HFFc6 (cell line): ENCODE data around the gene RAB31. TPM values are rescaled to one million over a fixed set of nuclear protein-coding genes. Genes with fewer than 3 reads are reported as not detected.
"Not testable (repeated sequence)": the region's sequence is repeated elsewhere in the genome, so short reads cannot be mapped to it uniquely, and the experiment has no call there.

Experiments
- DNase-seq: peaks from one replicate; pipeline ENCODE4 v3.0.0-alpha.2; 2018
- H3K27ac Mint-ChIP-seq: 2 replicates; pipeline ENCODE4 v1.8.0; 2020; ENCODE audit warnings: mild to moderate bottlenecking, mixed read lengths
- H3K27me3 Mint-ChIP-seq: 2 replicates; pipeline ENCODE4 v1.8.0; 2021; ENCODE audit warnings: mild to moderate bottlenecking, moderate library complexity, mixed read lengths; ENCODE audit not compliant: insufficient read depth
- H3K36me3 Mint-ChIP-seq: 2 replicates; pipeline ENCODE4 v1.8.0; 2021; ENCODE audit warnings: low read depth, mixed read lengths
- H3K4me1 Mint-ChIP-seq: 2 replicates; pipeline ENCODE4 v1.8.0; 2020; ENCODE audit warnings: low read depth, mixed read lengths
- H3K4me3 Mint-ChIP-seq: 2 replicates; pipeline ENCODE4 v1.8.0; 2020; ENCODE audit warnings: mild to moderate bottlenecking, moderate library complexity, mixed read lengths
- H3K9me3 Mint-ChIP-seq: 2 replicates; pipeline ENCODE4 v1.8.0; 2020; ENCODE audit warnings: mild to moderate bottlenecking, mixed read lengths
- total RNA-seq, 6 experiments: library from RNA; stranded (reverse); fragmentation: NEBNext Ultra II Directional; extraction: Animal tissue kit (Norgen Biotek cat#: 25700); gene quantifications; 2 replicates in 1 of 6; 3 replicates in 5 of 6; pipeline ENCODE4 v1.2.3, GENCODE V29; 2021
- TF ChIP-seq, protein P1 (sequence below): fragments of 200-600 bp; sonication (generic); IDR thresholded peaks from 2 replicates; pipeline ENCODE4 v1.5.0; 2021; ENCODE audit warnings: antibody characterized with exemption, mild to moderate bottlenecking

The RAB31 gene
- total RNA-seq, 6 experiments from 2014 or later, result 29.4 to 47.5 (median 43.5) TPM

DNA sequence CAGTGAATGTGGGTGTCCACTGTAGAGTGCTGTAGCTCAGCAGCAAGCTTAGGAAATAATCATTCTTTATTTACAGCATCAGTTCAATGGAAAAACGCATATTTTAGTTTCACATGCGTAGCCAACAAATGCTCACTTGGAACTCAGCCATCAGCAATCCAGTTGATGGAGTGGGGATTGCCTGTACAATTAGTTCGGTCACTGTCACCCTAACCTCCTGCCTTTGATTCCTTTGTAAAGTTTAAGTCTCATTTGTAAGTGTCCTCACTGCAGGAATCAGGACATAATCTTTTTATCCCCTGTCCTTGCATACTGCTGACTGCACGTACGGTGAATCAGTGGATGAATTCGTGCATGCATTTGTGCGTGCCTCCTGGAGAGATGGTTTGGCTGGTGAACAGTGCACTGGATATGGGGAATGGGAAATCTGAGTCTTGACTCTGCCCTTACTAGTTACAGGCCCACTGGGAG lies 55.9 kb downstream of the RAB31 start:
- no peak for DNase-seq
- peaks cover 21% of the 10 kb centered on the region for H3K36me3 Mint-ChIP-seq
- TF ChIP-seq, protein P1, sequence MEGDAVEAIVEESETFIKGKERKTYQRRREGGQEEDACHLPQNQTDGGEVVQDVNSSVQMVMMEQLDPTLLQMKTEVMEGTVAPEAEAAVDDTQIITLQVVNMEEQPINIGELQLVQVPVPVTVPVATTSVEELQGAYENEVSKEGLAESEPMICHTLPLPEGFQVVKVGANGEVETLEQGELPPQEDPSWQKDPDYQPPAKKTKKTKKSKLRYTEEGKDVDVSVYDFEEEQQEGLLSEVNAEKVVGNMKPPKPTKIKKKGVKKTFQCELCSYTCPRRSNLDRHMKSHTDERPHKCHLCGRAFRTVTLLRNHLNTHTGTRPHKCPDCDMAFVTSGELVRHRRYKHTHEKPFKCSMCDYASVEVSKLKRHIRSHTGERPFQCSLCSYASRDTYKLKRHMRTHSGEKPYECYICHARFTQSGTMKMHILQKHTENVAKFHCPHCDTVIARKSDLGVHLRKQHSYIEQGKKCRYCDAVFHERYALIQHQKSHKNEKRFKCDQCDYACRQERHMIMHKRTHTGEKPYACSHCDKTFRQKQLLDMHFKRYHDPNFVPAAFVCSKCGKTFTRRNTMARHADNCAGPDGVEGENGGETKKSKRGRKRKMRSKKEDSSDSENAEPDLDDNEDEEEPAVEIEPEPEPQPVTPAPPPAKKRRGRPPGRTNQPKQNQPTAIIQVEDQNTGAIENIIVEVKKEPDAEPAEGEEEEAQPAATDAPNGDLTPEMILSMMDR, result no peak
- H3K27ac Mint-ChIP-seq, result no peak overlapping the region
- no peak overlapping the region for H3K4me3 Mint-ChIP-seq
- no peaks in the 10 kb centered on the region; the same call in 1 of the 2 replicates for H3K27me3 Mint-ChIP-seq
- H3K4me1 Mint-ChIP-seq, result no peaks in the 10 kb centered on the region
- no peaks in the 10 kb centered on the region for H3K9me3 Mint-ChIP-seq

GRCh38 chr18:9765501-9765900 lies 57.4 kb downstream of the RAB31 start:
- no peaks in the 10 kb centered on the region for H3K9me3 Mint-ChIP-seq
- no peak overlapping the region for H3K27ac Mint-ChIP-seq
- TF ChIP-seq, protein P1, result no peak
- peaks cover 10% of the 10 kb centered on the region for H3K4me1 Mint-ChIP-seq
- H3K27me3 Mint-ChIP-seq, result no peaks in the 10 kb centered on the region; the same call in 1 of the 2 replicates
- H3K36me3 Mint-ChIP-seq, result peaks cover 21% of the 10 kb centered on the region
- H3K4me3 Mint-ChIP-seq, result no peak overlapping the region
- no peak for DNase-seq

- no peaks in the 10 kb centered on the region; the same call in 1 of the 2 replicates for H3K27me3 Mint-ChIP-seq
- H3K4me1 Mint-ChIP-seq, result peaks cover 16% of the 10 kb centered on the region
- TF ChIP-seq, protein P1, result no peak
- peaks cover 21% of the 10 kb centered on the region for H3K36me3 Mint-ChIP-seq
- H3K4me3 Mint-ChIP-seq, result no peak overlapping the region
- no peaks in the 10 kb centered on the region for H3K9me3 Mint-ChIP-seq
- no peak for DNase-seq
- no peak overlapping the region for H3K27ac Mint-ChIP-seq
These were observed 58.0 kb downstream of the RAB31 start for GRCh38 chr18:9766076-9766481.

DNA sequence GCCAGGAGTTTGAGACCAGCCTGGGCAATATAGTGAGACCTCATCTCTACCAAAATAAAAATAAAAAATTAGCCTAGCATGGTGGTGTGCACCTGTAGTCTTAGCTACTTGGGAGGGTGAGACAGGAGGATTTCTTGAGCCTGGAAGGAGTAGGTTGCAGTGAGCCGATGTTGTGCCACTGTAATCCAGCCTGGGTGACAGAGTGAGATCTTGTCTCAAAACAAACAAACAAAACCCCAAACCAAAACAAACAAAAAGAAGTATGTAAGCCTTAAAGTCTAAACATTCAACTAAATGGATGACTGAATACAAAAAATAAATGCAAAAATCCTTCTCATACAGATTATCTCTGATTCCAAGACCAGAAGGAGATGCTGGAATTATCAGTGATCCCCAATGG lies 58.6 kb downstream of the RAB31 start:
- no peak for DNase-seq
- Mint-ChIP-seq H3K27ac (no peak overlapping the region), H3K27me3 (no peaks in the 10 kb centered on the region; the same call in 1 of the 2 replicates), H3K9me3 (no peaks in the 10 kb centered on the region), H3K36me3 (peaks cover 21% of the 10 kb centered on the region), H3K4me1 (peaks cover 22% of the 10 kb centered on the region), H3K4me3 (no peak overlapping the region)
- TF ChIP-seq, protein P1, result no peak

- Mint-ChIP-seq H3K4me1 (peaks cover 26% of the 10 kb centered on the region), H3K36me3 (peaks cover 14% of the 10 kb centered on the region)
- not testable (repeated sequence) for H3K9me3 Mint-ChIP-seq, H3K27ac Mint-ChIP-seq, H3K4me3 Mint-ChIP-seq, H3K27me3 Mint-ChIP-seq, DNase-seq
These were observed 60.1 kb downstream of the RAB31 start for GRCh38 chr18:9768071-9768691.

- H3K4me3 Mint-ChIP-seq, H3K9me3 Mint-ChIP-seq, DNase-seq, H3K27me3 Mint-ChIP-seq, H3K27ac Mint-ChIP-seq: not testable (repeated sequence)
- Mint-ChIP-seq H3K36me3 (peaks cover 13% of the 10 kb centered on the region), H3K4me1 (peaks cover 26% of the 10 kb centered on the region)
These were observed 62.0 kb downstream of the RAB31 start for GRCh38 chr18:9770111-9770510.
